Urinary bladder (tissue), 4 donors: ENCODE data around the gene TNRC6A. TPM values are rescaled to one million over a fixed set of nuclear protein-coding genes. Genes with fewer than 3 reads are reported as not detected.
A peak's percentile ranks its signal among the peaks of the same experiment; 100 is the strongest.

Experiments
- DNase-seq: peaks from one replicate; pipeline ENCODE4 v3.0.0-alpha.2; 2015; ENCODE audit errors: extremely low spot score
- H3K27ac ChIP-seq: one replicate; pipeline ENCODE4 v1.5.1; 2013; ENCODE audit warnings: low read depth, mild to moderate bottlenecking, moderate library complexity
- H3K36me3 ChIP-seq: one replicate; pipeline ENCODE4 v1.6.1; 2013; ENCODE audit warnings: mild to moderate bottlenecking, moderate library complexity; ENCODE audit not compliant: insufficient read depth
- H3K4me1 ChIP-seq: one replicate; pipeline ENCODE4 v1.6.1; 2013; ENCODE audit warnings: mild to moderate bottlenecking, moderate library complexity; ENCODE audit not compliant: insufficient read depth
- H3K4me3 ChIP-seq: one replicate; pipeline ENCODE4 v1.5.1; 2013; ENCODE audit warnings: low read depth, low read length
- WGBS: extraction: QIAGEN DNeasy Blood & Tissue Kit; methylation state at CpG from one replicate; pipeline ENCODE4 v1.1.7; 2013; 5-methylcytosine and 5-hydroxymethylcytosine counted together
- polyA plus RNA-seq: library from polyadenylated mRNA; stranded (reverse); fragments of 200-250 nt; gene quantifications from one replicate; pipeline ENCODE4 v1.2.3, GENCODE V29; 2013
- total RNA-seq: library from RNA; depleted of rRNA; stranded (reverse); fragments of >200 nt; gene quantifications from one replicate; pipeline ENCODE4 v1.2.3, GENCODE V29; 2014
- donor health status: healthy with polysubstance abuse.
- donor health status: healthy.

The TNRC6A gene
- total RNA-seq (72.8 TPM), polyA plus RNA-seq (20.9 TPM)

DNA sequence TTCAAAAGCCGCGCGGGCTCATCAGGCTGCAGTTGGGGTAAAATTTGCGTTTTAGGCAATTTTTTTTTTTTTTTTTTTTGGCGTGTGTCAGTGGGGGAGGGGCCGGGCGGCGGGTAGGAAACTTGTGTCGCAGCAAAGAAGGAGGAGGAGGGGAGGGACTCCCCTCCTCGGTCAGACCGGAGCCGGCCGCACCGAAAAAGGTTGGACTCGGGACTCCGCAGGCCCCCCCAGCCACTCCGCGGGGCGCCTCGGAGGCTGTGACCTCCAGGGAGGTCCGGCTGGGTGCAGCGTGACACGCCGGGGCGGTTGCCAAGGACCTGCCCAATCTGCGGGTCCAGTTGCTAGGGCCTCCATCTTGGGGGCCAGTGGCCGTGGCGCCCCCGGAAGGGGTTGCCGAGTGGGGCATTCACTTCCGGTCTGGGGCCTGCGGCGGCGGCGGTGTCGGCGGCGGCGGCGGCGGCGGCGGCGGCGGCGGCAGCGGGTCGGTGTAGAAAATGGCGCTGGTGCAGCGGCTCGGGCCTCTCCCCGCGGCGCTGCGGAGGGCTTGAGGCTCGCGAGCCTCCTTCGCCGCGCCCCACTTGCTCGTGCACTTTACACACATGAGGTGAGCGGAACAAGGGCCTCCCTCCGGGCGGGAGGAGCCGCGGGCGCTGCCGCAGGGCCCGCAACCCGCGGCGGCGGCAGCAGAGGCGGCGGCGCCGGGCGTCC, at the start of gene TNRC6A:
Gene TNRC6A, plus strand, starts transcription at position 409 of the 708 bp plus-strand sequence. Its CDS starts 191 bp downstream, at position 600.
- peak; percentile 71 for DNase-seq
- under 1% methylated on average over 78 of the region's 78 CpGs for WGBS
- Histone ChIP-seq H3K4me3 (peak within 1 kb of the TSS; percentile 100), H3K4me1 (no peaks in the 10 kb centered on the region), H3K27ac (peak within 1 kb of the TSS; percentile 95), H3K36me3 (no peaks in the 10 kb centered on the region)

DNA sequence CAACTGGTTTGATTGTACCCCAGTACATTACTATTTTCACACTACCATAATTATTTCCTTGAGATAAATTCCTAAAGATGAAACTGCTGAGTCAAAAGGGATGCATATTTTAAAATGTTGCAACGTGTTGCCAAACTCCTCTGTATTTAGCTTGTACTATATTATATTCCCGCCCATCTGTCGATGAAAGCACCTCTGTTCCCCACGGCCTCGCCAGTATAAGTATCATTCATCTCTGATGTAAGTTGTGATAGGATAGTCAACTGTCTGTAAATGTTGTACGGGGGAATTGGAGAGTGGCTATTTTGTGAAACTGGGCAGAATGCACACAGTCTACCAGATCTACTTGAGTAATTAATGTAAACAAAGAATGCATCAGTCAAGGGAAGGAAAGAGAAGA, 47.7 kb upstream of the TNRC6A start:
- H3K36me3 ChIP-seq: no peaks in the 10 kb centered on the region
- H3K4me1 ChIP-seq: peaks cover 1% of the 10 kb centered on the region
- DNase-seq: no peak
- WGBS: 55% methylated on average over 6 of the region's 6 CpGs
- H3K27ac ChIP-seq: no peak overlapping the region
- H3K4me3 ChIP-seq: no peak overlapping the region

DNA sequence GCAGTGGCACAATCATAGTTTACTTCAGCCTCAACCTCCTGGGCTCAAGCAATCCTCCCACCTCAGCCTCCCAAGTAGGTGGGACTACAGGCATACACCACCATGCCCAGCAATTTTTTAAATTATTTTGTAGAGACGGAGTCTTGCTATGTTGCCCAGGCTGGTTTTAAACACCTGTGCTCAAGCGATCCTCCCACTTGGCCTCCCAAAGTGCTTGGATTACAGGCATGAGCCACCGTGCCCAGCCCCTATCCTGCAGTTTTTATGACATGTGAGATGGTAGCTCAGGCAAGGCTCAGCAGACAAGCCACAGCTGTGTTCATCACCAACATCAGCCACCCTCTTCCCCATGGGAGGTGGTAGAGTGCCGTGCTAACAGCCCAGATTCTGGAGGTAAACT, 46.2 kb upstream of the TNRC6A start:
- WGBS: 85% methylated on average over 4 of the region's 4 CpGs
- DNase-seq: no peak

DNA sequence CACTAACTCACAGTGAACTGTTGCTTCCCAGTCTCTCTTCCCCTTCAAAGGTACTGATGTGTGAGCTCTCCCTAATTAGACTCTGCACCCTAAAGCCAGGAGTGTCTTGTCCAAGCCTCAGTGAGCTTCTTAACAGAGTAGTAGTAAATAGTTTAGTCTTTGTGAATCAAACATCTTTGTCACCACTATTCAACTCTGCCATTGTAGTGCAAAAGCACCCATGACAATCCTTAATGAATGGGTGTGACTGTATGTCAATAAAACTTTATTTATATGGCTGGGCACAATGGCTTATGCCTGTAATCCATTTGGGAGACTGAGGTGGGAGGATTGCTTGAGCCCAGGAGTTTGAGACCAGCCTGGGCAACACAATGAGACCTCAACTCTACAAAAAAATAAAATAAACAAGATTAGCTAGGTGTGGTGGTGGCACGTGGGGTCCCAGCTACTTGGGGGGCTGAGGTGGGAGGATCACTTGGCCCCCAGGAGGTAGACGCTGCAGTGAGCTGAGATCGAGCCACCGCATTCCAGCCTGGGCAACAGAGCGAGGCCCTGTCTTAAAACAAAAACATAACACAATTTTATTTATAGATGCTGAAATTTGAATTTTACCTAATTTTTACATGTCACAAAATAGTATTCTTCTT, 45.5 kb upstream of the TNRC6A start:
- Histone ChIP-seq H3K4me1 (peaks cover 1% of the 10 kb centered on the region), H3K27ac (no peak overlapping the region), H3K4me3 (no peak overlapping the region), H3K36me3 (no peaks in the 10 kb centered on the region)
- no peak for DNase-seq
- WGBS: 84% methylated on average over 5 of the region's 5 CpGs

More for the DNA sequence above, 46.2 kb upstream of the TNRC6A start:
- no peaks in the 10 kb centered on the region for H3K36me3 ChIP-seq
- H3K4me3 ChIP-seq: no peak overlapping the region
- no peak overlapping the region for H3K27ac ChIP-seq
- peaks cover 1% of the 10 kb centered on the region for H3K4me1 ChIP-seq

DNA sequence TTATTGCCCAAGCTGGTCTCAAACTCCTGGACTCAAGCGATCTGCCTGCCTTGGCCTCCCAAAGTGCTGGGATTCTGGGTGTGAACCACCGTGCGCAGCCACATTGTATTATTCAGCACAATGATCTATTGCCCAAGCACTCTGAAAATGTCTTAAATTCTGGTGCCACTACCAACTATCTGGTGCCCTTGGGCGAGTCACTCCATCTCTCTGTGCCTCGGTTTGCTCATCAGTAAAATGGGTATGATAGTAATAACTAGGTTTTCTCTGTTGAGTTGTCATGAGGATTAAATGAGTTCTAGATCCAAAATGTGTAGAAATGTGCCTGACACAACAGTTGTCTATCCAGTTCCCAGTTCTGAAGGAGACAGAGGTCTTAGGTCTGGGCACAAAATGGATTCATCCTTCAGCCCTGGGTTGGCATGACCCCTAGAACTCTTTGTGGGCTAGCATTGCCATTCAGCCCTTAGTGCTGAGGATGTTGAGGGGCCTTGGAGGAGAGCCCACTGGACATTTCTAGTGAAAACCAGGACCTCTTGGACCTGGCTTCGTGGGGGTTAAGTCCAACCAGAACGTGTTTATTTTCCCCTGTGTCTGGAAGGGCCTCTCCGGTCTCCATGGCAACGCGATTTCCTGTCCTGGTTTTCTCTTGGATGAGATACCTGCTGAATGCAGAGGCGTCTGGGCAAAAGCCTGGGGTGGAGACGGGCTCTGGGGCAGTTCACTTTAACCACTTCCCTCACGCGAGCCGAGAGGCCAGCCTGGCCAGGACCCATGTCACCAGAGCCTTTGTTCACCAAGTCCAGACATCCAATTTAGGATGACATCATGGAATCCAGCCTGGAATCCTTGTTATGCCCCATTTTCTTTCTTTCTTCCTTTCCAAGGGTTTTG, 43.7 kb upstream of the TNRC6A start:
- Histone ChIP-seq H3K4me3 (no peak overlapping the region), H3K4me1 (peaks cover 1% of the 10 kb centered on the region), H3K36me3 (no peaks in the 10 kb centered on the region), H3K27ac (no peak overlapping the region)
- WGBS: 34% methylated on average over 15 of the region's 15 CpGs
- DNase-seq: peak; percentile 80

DNA sequence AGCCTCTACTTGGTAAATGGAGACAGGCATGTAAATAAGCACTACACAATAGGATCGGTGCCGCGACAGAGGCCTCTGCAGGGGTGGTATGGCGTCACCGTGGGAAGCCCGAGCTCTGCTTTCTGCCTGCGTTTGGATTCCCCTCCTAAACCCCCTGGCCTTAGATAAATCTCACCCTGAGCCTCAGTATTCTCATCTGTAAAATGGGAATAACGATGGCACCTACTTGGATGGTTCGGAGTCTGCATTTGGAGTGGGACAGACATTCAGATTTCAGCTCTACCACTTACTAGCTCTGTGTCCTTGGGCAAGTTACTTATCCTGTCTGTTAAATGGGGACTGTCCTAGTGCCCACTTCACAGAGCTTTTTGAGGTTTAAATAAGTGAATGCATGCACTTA, 42.8 kb upstream of the TNRC6A start:
- DNase-seq: no peak
- Histone ChIP-seq H3K36me3 (no peaks in the 10 kb centered on the region), H3K27ac (no peak overlapping the region), H3K4me1 (peaks cover 1% of the 10 kb centered on the region), H3K4me3 (no peak overlapping the region)
- WGBS: 52% methylated on average over 9 of the region's 9 CpGs

DNA sequence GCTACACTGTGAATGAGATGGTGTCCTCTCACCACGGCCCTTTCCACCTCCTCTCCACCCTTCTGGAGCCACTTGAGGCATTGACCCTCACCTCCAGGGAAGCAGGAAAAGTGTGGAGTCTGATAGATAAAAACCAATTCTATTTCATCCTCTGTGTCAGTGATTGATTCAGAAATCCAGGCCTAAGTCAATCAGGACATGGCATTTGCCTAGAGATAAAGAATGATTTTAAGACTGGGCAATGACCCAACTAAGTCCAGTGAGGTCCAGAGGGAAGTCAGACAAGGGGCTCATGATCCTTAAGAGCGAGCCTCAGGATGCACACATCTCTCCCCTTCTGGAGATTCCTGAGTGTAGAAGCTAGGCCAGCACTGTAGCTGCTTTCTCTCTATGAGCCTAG, 41.1 kb upstream of the TNRC6A start:
- WGBS: 92% methylated on average over 2 of the region's 2 CpGs

DNA sequence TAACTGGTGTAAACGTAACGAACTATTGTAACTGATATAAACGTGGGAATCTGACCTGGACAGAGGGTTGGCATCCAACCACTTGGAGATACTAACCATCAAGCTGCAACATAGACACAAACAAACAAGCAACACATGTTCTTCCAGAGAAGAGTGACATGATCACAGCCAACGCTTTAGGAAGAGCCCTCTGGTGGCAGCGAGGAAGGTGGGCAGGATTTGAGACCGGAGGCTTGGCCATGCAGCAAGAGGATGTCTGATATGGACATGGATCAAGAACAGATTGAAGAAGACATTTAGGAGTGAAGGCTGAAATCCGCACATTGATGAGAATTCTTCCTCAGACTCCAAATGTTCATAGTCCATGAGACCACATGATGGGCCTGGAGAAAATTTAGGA, 40.3 kb upstream of the TNRC6A start:
- H3K27ac ChIP-seq: no peak overlapping the region
- 53% methylated on average over 7 of the region's 7 CpGs for WGBS

More for the DNA sequence above, 41.1 kb upstream of the TNRC6A start:
- no peak overlapping the region for H3K27ac ChIP-seq
- no peaks in the 10 kb centered on the region for H3K36me3 ChIP-seq
- no peak for DNase-seq
- H3K4me3 ChIP-seq: no peak overlapping the region
- peaks cover 1% of the 10 kb centered on the region for H3K4me1 ChIP-seq

DNA sequence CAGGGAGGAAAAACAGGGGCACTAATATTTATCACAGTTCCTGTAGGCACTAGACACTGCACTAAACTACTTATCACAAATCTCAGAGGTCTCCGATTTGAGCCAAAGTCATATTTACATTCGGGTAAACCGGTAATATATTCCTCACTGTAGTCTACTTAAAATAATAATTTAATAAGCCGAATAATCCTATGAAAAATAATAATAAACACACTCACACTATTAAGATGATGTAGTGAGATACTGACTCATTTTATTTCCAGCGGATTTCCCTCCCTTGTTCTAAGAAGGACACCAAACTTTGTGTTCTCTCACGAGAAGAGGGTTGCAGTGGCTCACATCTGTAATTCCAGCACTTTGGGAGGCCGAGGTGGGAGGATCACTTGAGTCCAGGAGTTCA, 36.6 kb upstream of the TNRC6A start:
- Histone ChIP-seq H3K4me3 (no peak overlapping the region), H3K36me3 (no peaks in the 10 kb centered on the region), H3K27ac (no peak overlapping the region), H3K4me1 (no peaks in the 10 kb centered on the region)
- 63% methylated on average over 7 of the region's 7 CpGs for WGBS
- DNase-seq: no peak

More for the DNA sequence above, 40.3 kb upstream of the TNRC6A start:
- peaks cover 1% of the 10 kb centered on the region for H3K4me1 ChIP-seq
- no peaks in the 10 kb centered on the region for H3K36me3 ChIP-seq
- DNase-seq: no peak
- H3K4me3 ChIP-seq: no peak overlapping the region

DNA sequence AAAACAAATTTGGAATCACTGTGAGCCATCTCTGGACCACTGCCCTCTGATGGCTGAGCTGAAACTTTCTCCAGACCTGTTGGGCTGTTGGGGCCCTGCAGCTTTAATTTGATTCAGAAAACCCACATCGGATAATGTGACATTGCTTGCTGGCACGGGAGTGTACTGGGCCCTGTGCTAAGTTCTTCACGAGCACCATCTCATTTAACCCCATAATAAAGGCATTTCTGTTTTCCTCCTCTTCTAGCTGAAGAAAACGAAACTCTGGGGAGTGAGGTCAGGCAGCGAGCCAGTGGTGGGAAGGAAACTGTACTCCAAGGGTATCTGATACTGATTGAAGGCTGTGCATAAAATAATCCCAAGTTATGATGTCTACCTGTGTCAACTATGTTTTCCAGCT, 34.5 kb upstream of the TNRC6A start:
- H3K36me3 ChIP-seq: no peaks in the 10 kb centered on the region
- WGBS: 45% methylated on average over 5 of the region's 5 CpGs
- H3K4me1 ChIP-seq: no peaks in the 10 kb centered on the region
- no peak for DNase-seq
- H3K27ac ChIP-seq: no peak overlapping the region
- H3K4me3 ChIP-seq: no peak overlapping the region

DNA sequence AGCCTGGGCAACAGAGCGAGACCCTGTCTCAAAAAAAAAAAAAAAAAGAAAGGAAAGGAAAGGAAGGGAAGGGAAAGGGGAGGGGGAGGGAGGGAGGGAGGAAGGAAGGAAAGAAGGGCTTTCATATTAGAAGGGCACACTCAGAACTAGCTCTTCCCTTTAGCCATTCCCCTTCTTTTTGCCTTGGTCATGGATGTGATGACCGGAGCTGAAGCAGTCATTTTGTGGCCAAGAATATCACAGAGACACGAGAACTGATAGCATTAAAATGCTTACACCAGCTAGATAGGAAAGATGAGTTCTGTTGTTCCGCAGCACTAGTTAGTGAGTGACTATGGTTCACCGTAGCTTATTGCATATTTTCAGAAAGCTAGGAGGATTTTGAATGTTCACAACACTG, 32.8 kb upstream of the TNRC6A start:
- DNase-seq: no peak
- 76% methylated on average over 5 of the region's 5 CpGs for WGBS
- Histone ChIP-seq H3K4me1 (no peaks in the 10 kb centered on the region), H3K27ac (no peak overlapping the region), H3K36me3 (no peaks in the 10 kb centered on the region), H3K4me3 (no peak overlapping the region)

DNA sequence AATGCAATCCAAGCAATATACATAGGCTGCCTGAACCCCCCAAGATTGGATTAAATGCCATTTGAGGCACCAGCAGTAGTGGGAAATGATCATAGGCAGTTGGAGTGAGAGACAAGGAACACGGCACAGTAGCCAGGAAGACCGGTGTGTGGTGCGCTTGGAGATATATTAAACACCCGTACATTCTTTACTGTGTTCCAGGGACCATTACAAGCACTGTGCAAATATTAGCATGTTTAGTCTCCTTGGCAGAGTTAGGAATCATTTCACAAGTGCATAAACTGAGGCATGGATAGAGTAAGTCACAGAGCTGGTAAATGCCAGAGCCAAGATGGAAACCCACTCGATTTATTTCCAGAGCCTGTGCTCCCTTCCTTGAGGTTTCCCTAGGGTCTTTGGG, 31.1 kb upstream of the TNRC6A start:
- Histone ChIP-seq H3K27ac (no peak overlapping the region), H3K36me3 (no peaks in the 10 kb centered on the region), H3K4me3 (no peak overlapping the region), H3K4me1 (no peaks in the 10 kb centered on the region)
- WGBS: 84% methylated on average over 5 of the region's 5 CpGs
- DNase-seq: no peak

DNA sequence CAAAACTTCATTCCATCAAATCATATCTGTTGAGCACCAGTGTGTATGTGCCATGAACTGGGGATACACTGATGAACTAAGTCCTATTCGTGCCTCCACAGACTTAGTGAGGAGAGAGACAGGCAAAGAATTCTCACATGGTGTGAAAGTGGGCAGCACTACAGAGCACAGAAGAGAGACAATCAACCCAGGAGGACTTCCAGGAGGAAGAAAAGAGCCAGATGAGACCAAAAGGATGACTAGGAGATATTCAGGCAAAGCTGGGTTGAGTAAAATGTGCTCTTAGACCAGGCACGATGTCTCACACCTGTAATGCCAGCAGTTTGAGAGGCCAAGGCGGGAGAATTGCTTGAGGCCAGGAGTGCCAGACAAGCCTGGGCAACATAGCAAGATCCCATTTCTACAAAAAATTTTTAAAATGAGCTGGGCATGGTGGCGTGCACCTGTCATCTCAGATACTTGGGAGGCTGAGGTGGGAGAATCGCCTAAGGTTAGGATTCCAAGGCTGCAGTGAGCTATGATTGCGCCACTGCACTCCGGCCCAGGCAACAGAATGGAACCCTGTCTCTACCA, 30.2 kb upstream of the TNRC6A start:
- Histone ChIP-seq H3K4me3 (no peak overlapping the region), H3K4me1 (no peaks in the 10 kb centered on the region), H3K36me3 (no peaks in the 10 kb centered on the region), H3K27ac (no peak overlapping the region)
- 94% methylated on average over 7 of the region's 7 CpGs for WGBS
- no peak for DNase-seq
